ENCODE measurements around the gene FAM184A. TPM values are rescaled to one million over a fixed set of nuclear protein-coding genes. Genes with fewer than 3 reads are reported as not detected.

Gene FAM184A
- total and polyA plus RNA-seq, 5 donors from 2014 or later, result 1.0 to 7.7 (median 1.7) TPM

DNA sequence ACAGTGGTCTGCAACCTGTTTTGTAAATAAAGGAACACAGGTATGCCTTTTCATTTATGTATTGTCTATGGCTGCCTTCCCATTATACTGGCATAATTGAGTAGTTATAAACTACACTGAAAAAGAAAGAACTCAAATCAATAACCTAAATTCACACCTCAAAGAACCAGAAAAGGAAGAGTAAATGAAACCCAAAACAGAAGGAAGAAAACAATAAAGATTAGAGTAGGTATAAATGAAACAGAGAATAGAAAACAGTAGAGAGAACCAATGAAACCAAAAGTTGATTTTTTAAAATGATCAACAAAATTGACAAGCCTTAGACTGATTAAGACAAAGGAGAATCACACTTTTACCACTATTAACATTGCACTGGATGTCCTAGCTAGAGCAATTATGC lies 34.7 kb downstream of the FAM184A start:
- peaks cover 17% of the 10 kb centered on the region for H3K36me3 Mint-ChIP-seq
- Histone ChIP-seq H3K4me1 (ENCODE audit: control insufficient read depth, insufficient read depth, low read length, poor library complexity, severe bottlenecking) (no peaks in the 10 kb centered on the region), H3K4me3 (ENCODE audit: low read depth, low read length) (no peak overlapping the region), H3K9me3 (ENCODE audit: control insufficient read depth in 2 of 2, low read length in 2 of 2) (no peaks in the 10 kb centered on the region), H3K27me3 (ENCODE audit: control insufficient read depth, insufficient read depth, low read length) (no peaks in the 10 kb centered on the region), H3K27ac (ENCODE audit: insufficient read depth, low read length, poor library complexity, severe bottlenecking) (no peak overlapping the region), H3K36me3 (ENCODE audit: control insufficient read depth, insufficient read depth, low read length) (no peaks in the 10 kb centered on the region)
- DNase-seq (no peak), ATAC-seq (ENCODE audit: low read depth in 2 of 2) (no peak)
- H3K4me1 Mint-ChIP-seq, result peaks cover 0 to 13% (median 11%) of the 10 kb centered on the region in 4 donors
- H3K4me3 Mint-ChIP-seq, result no peak overlapping the region
- peaks cover 0 to 2% (median 0%) of the 10 kb centered on the region in 7 donors for H3K9me3 Mint-ChIP-seq
- no peak overlapping the region for H3K27ac Mint-ChIP-seq
- no peaks in the 10 kb centered on the region for H3K27me3 Mint-ChIP-seq

DNA sequence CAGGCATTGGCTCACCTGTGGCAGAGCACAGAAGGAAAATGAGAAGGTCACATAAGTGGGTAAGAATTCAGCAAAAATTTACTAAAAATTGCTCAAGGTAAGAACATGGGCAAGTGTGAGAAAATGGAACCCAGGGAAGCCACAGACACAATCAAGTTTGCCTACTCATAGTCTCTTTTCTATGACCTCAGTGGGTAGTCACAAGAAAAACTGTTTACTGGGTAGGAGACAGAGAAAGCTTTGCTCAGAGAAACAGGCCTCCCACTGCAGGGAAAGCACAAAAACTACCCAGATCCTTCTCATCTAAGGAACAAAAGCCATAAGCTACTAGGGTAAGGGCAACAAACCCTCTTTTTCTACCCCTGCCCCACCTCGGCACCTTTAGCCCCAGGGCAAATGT lies 35.2 kb downstream of the FAM184A start:
- Mint-ChIP-seq H3K9me3 (peaks cover 0 to 2% (median 0%) of the 10 kb centered on the region in 7 donors), H3K27me3 (no peaks in the 10 kb centered on the region), H3K4me3 (no peak overlapping the region), H3K4me1 (peaks cover 0 to 12% (median 11%) of the 10 kb centered on the region in 4 donors), H3K27ac (peak overlapping the region in 1 of 3 donors; percentile 44), H3K36me3 (peaks cover 14% of the 10 kb centered on the region)
- no peak for ATAC-seq (ENCODE audit: low read depth in 2 of 2)
- DNase-seq, result no peak
- H3K27me3 ChIP-seq (ENCODE audit: control insufficient read depth, insufficient read depth, low read length), result no peaks in the 10 kb centered on the region
- no peaks in the 10 kb centered on the region for H3K36me3 ChIP-seq (ENCODE audit: control insufficient read depth, insufficient read depth, low read length)
- no peak overlapping the region for H3K27ac ChIP-seq (ENCODE audit: insufficient read depth, low read length, poor library complexity, severe bottlenecking)
- H3K9me3 ChIP-seq (ENCODE audit: control insufficient read depth in 2 of 2, low read length in 2 of 2), result no peaks in the 10 kb centered on the region
- no peaks in the 10 kb centered on the region for H3K4me1 ChIP-seq (ENCODE audit: control insufficient read depth, insufficient read depth, low read length, poor library complexity, severe bottlenecking)
- no peak overlapping the region for H3K4me3 ChIP-seq (ENCODE audit: low read depth, low read length)

DNA sequence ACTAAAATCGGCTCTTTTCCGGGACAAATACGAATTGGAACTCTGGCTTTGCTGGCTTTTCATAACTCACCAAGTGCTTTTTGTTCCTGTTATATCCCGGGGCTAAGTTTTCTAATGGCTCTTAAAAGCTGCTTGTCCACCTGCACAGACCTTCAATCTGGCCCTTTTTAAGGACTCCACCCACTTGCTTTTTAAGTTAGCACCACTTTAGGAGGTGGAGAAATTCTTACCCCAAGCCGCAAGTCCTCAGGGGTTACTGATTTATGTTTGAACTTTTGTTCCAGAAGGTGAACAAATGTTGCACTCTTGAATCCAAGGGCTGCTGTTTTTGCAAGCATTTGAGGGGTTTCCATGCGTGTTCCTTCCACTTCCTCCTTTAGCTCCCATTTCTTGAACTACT lies 37.8 kb downstream of the FAM184A start:
- no peak for ATAC-seq (ENCODE audit: low read depth in 2 of 2)
- Mint-ChIP-seq H3K27me3 (no peaks in the 10 kb centered on the region), H3K4me3 (no peak overlapping the region), H3K9me3 (peaks cover 0 to 2% (median 0%) of the 10 kb centered on the region in 7 donors), H3K27ac (no peak overlapping the region), H3K36me3 (peaks cover 10% of the 10 kb centered on the region), H3K4me1 (peaks cover 0 to 8% (median 4%) of the 10 kb centered on the region in 4 donors)
- no peaks in the 10 kb centered on the region for H3K27me3 ChIP-seq (ENCODE audit: control insufficient read depth, insufficient read depth, low read length)
- no peak for DNase-seq
- H3K4me3 ChIP-seq (ENCODE audit: low read depth, low read length), result no peak overlapping the region
- no peak overlapping the region for H3K27ac ChIP-seq (ENCODE audit: insufficient read depth, low read length, poor library complexity, severe bottlenecking)
- H3K9me3 ChIP-seq (ENCODE audit: control insufficient read depth in 2 of 2, low read length in 2 of 2), result no peaks in the 10 kb centered on the region
- no peaks in the 10 kb centered on the region for H3K36me3 ChIP-seq (ENCODE audit: control insufficient read depth, insufficient read depth, low read length)
- H3K4me1 ChIP-seq (ENCODE audit: control insufficient read depth, insufficient read depth, low read length, poor library complexity, severe bottlenecking), result no peaks in the 10 kb centered on the region

DNA sequence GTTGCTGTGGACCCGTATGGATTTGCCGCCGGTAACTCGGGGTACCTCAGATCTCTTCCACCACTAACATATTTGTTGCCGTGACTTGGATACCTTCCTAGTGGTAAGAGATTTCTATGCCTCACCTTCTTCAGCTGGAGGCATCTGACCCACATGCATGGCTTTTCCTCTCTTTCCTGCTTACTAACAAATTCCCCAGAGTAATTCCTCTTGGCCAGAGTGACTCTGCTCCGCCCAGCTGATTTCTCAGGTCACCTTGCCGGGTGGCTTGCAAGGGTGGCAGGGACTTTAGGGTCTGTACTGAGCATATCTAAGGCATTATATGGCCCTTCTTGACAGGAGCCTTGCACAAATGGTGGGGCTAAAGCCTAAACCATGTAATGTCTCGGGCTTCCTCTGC lies 38.2 kb downstream of the FAM184A start:
- Histone ChIP-seq H3K27ac (ENCODE audit: insufficient read depth, low read length, poor library complexity, severe bottlenecking) (no peak overlapping the region), H3K36me3 (ENCODE audit: control insufficient read depth, insufficient read depth, low read length) (no peaks in the 10 kb centered on the region), H3K4me3 (ENCODE audit: low read depth, low read length) (no peak overlapping the region), H3K27me3 (ENCODE audit: control insufficient read depth, insufficient read depth, low read length) (no peaks in the 10 kb centered on the region), H3K4me1 (ENCODE audit: control insufficient read depth, insufficient read depth, low read length, poor library complexity, severe bottlenecking) (no peaks in the 10 kb centered on the region), H3K9me3 (ENCODE audit: control insufficient read depth in 2 of 2, low read length in 2 of 2) (no peaks in the 10 kb centered on the region)
- no peaks in the 10 kb centered on the region for H3K27me3 Mint-ChIP-seq
- ATAC-seq (ENCODE audit: low read depth in 2 of 2), result no peak
- DNase-seq, result no peak
- peaks cover 10% of the 10 kb centered on the region for H3K36me3 Mint-ChIP-seq
- H3K4me3 Mint-ChIP-seq, result no peak overlapping the region
- H3K9me3 Mint-ChIP-seq, result peaks cover 0 to 2% (median 0%) of the 10 kb centered on the region in 7 donors
- H3K4me1 Mint-ChIP-seq, result peaks cover 0 to 8% (median 3%) of the 10 kb centered on the region in 4 donors
- no peak overlapping the region for H3K27ac Mint-ChIP-seq

DNA sequence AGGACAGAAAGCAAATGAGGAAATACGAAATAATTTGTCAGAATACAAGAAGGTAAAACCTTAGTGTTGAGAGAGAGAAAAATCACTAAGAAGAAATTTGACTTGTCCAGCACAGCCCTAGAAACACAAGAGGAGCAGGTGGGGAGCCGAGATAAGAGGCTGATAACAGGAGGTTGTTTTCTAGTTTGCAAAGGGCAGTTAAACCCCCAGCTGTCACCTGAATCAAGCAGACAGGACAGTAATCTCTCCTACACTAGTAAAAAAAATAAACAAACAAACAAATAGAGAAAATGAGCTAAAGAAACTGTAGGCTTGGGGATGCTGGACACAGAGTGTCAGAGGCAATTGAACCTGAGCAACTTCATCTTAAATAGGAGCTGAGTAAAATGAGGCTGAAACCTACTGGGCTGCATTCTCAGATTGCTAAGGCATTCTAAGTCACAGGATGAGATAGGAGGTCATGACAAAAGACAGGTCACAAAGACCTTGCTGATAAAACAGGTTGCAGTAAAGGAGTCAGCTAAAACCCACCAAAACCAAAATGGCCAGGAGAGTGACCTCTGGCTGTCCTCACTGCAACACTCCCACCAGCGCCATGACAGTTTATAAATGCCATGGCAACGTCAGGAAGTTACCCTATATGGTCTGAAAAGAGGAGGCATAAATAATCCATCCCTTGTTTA lies 40.4 kb downstream of the FAM184A start:
- Mint-ChIP-seq H3K4me3 (no peak overlapping the region), H3K9me3 (peaks cover 0 to 2% (median 0%) of the 10 kb centered on the region in 7 donors), H3K36me3 (peaks cover 5% of the 10 kb centered on the region), H3K27ac (no peak overlapping the region), H3K27me3 (no peaks in the 10 kb centered on the region), H3K4me1 (peaks cover 0 to 3% (median 0%) of the 10 kb centered on the region in 4 donors)
- no peaks in the 10 kb centered on the region for H3K4me1 ChIP-seq (ENCODE audit: control insufficient read depth, insufficient read depth, low read length, poor library complexity, severe bottlenecking)
- no peak overlapping the region for H3K27ac ChIP-seq (ENCODE audit: insufficient read depth, low read length, poor library complexity, severe bottlenecking)
- H3K36me3 ChIP-seq (ENCODE audit: control insufficient read depth, insufficient read depth, low read length), result no peaks in the 10 kb centered on the region
- DNase-seq (no peak), ATAC-seq (ENCODE audit: low read depth in 2 of 2) (no peak)
- no peak overlapping the region for H3K4me3 ChIP-seq (ENCODE audit: low read depth, low read length)
- no peaks in the 10 kb centered on the region for H3K9me3 ChIP-seq (ENCODE audit: control insufficient read depth in 2 of 2, low read length in 2 of 2)
- no peaks in the 10 kb centered on the region for H3K27me3 ChIP-seq (ENCODE audit: control insufficient read depth, insufficient read depth, low read length)

DNA sequence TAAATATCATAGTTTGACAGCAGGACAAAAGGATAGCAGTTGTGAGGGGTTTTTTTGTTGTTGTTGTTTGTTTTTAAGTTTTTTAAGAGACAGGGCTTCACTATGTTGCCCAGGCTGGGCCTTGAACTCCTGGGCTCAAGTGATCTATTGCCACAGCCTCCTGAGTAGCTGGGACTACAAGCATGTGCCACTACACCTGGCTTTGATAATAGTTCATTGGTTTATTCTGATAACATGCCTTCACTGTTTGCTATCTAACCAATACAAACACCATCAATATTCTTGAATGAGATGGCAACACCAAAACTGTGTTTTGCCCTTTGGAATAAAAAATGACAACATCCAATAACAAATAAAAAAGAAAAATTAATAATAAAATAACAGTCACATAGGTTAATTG lies 41.2 kb downstream of the FAM184A start:
- ATAC-seq (ENCODE audit: low read depth in 2 of 2) (no peak), DNase-seq (no peak)
- Mint-ChIP-seq H3K4me1 (peaks cover 0 to 1% (median 0%) of the 10 kb centered on the region in 4 donors), H3K27me3 (no peaks in the 10 kb centered on the region), H3K4me3 (no peak overlapping the region), H3K27ac (peak overlapping the region in 1 of 3 donors; percentile 66), H3K9me3 (peaks cover 0 to 2% (median 0%) of the 10 kb centered on the region in 7 donors), H3K36me3 (peaks cover 5% of the 10 kb centered on the region)
- Histone ChIP-seq H3K4me1 (ENCODE audit: control insufficient read depth, insufficient read depth, low read length, poor library complexity, severe bottlenecking) (no peaks in the 10 kb centered on the region), H3K36me3 (ENCODE audit: control insufficient read depth, insufficient read depth, low read length) (no peaks in the 10 kb centered on the region), H3K4me3 (ENCODE audit: low read depth, low read length) (no peak overlapping the region), H3K27ac (ENCODE audit: insufficient read depth, low read length, poor library complexity, severe bottlenecking) (no peak overlapping the region), H3K9me3 (ENCODE audit: control insufficient read depth in 2 of 2, low read length in 2 of 2) (no peaks in the 10 kb centered on the region), H3K27me3 (ENCODE audit: control insufficient read depth, insufficient read depth, low read length) (no peaks in the 10 kb centered on the region)

DNA sequence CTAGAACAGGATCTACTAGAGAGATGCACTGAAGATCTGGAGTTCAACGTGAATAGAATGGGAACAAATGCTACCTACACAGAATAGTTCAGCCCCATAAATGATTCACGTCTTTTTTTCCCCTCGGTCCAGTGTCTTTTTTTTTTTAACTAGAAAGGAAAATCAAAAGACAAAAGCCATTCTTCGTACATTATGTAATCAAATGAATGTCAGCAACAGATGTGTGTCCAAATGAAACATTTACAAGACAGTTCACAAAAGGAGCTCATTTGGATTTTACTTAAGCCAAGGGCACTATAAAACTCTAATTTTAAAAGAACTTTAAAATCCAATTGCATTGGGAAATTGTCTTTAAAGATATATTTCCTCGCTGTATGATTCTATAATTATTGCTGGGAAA lies 42.4 kb downstream of the FAM184A start:
- peaks cover 5% of the 10 kb centered on the region for H3K36me3 Mint-ChIP-seq
- no peak for DNase-seq

DNA sequence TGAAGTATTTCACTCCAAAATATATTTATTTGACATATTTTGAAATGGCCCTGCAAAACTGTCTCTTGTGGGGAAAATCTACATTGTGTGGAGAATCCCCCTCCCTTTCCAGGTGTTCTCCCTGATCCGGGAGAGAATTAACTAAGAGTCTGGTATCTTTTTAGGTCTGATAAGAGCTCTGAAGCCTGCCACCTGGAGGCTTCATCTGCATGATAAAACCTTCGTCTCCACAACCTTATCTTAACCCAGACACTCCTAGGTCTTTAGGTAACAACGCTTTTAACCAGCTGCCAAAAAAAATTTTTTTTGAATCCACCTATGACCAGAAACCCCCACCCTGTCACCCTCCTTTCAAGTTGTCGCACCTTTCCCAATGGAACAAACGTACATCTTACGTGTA lies 43.0 kb downstream of the FAM184A start:
- Histone ChIP-seq H3K27ac (ENCODE audit: insufficient read depth, low read length, poor library complexity, severe bottlenecking) (no peak overlapping the region), H3K4me1 (ENCODE audit: control insufficient read depth, insufficient read depth, low read length, poor library complexity, severe bottlenecking) (no peaks in the 10 kb centered on the region), H3K36me3 (ENCODE audit: control insufficient read depth, insufficient read depth, low read length) (no peaks in the 10 kb centered on the region), H3K4me3 (ENCODE audit: low read depth, low read length) (no peak overlapping the region), H3K27me3 (ENCODE audit: control insufficient read depth, insufficient read depth, low read length) (no peaks in the 10 kb centered on the region), H3K9me3 (ENCODE audit: control insufficient read depth in 2 of 2, low read length in 2 of 2) (no peaks in the 10 kb centered on the region)
- DNase-seq, result no peak
- ATAC-seq (ENCODE audit: low read depth in 2 of 2), result no peak
- Mint-ChIP-seq H3K27ac (no peak overlapping the region), H3K4me1 (peaks cover 0 to 1% (median 0%) of the 10 kb centered on the region in 4 donors), H3K9me3 (peaks cover 0 to 2% (median 0%) of the 10 kb centered on the region in 7 donors), H3K4me3 (no peak overlapping the region), H3K27me3 (no peaks in the 10 kb centered on the region), H3K36me3 (peaks cover 5% of the 10 kb centered on the region)

More for the DNA sequence above, 42.4 kb downstream of the FAM184A start:
- H3K4me3 Mint-ChIP-seq, result no peak overlapping the region
- H3K4me3 ChIP-seq (ENCODE audit: low read depth, low read length), result no peak overlapping the region
- H3K9me3 Mint-ChIP-seq, result peaks cover 0 to 2% (median 0%) of the 10 kb centered on the region in 7 donors
- H3K9me3 ChIP-seq (ENCODE audit: control insufficient read depth in 2 of 2, low read length in 2 of 2), result no peaks in the 10 kb centered on the region
- no peaks in the 10 kb centered on the region for H3K4me1 ChIP-seq (ENCODE audit: control insufficient read depth, insufficient read depth, low read length, poor library complexity, severe bottlenecking)
- no peaks in the 10 kb centered on the region for H3K36me3 ChIP-seq (ENCODE audit: control insufficient read depth, insufficient read depth, low read length)
- no peaks in the 10 kb centered on the region for H3K27me3 Mint-ChIP-seq
- no peak overlapping the region for H3K27ac Mint-ChIP-seq
- no peak overlapping the region for H3K27ac ChIP-seq (ENCODE audit: insufficient read depth, low read length, poor library complexity, severe bottlenecking)
- no peak for ATAC-seq (ENCODE audit: low read depth in 2 of 2)
- H3K4me1 Mint-ChIP-seq, result peaks cover 0 to 1% (median 0%) of the 10 kb centered on the region in 4 donors
- H3K27me3 ChIP-seq (ENCODE audit: control insufficient read depth, insufficient read depth, low read length), result no peaks in the 10 kb centered on the region
